ENCODE data around the gene PNPLA2. TPM values are rescaled to one million over a fixed set of nuclear protein-coding genes. Genes with fewer than 3 reads are reported as not detected.

Gene PNPLA2
- total RNA-seq, 1 experiment from 2014 or later: 10.3 TPM

- in situ Hi-C loops (cut with HindIII; ENCODE audit: low sequenced_read_pairs): no loop called here
- DNase-seq (ENCODE audit: low spot score): no peak
These were observed 7.5 kb downstream of the PNPLA2 start for GRCh38 chr11:826227-826621.

GRCh38 chr11:826836-827145, 8.1 kb downstream of the PNPLA2 start:
- DNase-seq (ENCODE audit: low spot score): no peak
- in situ Hi-C loops (cut with HindIII; ENCODE audit: low sequenced_read_pairs): no loop called here

- in situ Hi-C loops (cut with HindIII; ENCODE audit: low sequenced_read_pairs): no loop called here
These were observed 8.6 kb downstream of the PNPLA2 start for GRCh38 chr11:827146-827896.

GRCh38 chr11:827897-828192, 9.1 kb downstream of the PNPLA2 start, which contains the start of gene CRACR2B:
Gene CRACR2B (plus strand): TSS chr11:827919. CDS start chr11:828608, 689 bp downstream.
- DNase-seq (ENCODE audit: low spot score): no peak
- in situ Hi-C loops (cut with HindIII; ENCODE audit: low sequenced_read_pairs): no loop called here

More at GRCh38 chr11:827146-827896, 8.6 kb downstream of the PNPLA2 start:
- no peak for DNase-seq (ENCODE audit: low spot score)

GRCh38 chr11:828506-829175, 9.9 kb downstream of the PNPLA2 start:
- DNase-seq (ENCODE audit: low spot score): no peak
- in situ Hi-C loops (cut with HindIII; ENCODE audit: low sequenced_read_pairs): no loop called here

- no peak for DNase-seq (ENCODE audit: low spot score)
- in situ Hi-C loops (cut with HindIII; ENCODE audit: low sequenced_read_pairs): no loop called here
These were observed 10.6 kb downstream of the PNPLA2 start for GRCh38 chr11:829176-829846.

GRCh38 chr11:829847-830294, 11.2 kb downstream of the PNPLA2 start:
- DNase-seq (ENCODE audit: low spot score): no peak
- in situ Hi-C loops (cut with HindIII; ENCODE audit: low sequenced_read_pairs): no loop called here

- peak; percentile 84 for DNase-seq (ENCODE audit: low spot score)
- in situ Hi-C loops (cut with HindIII; ENCODE audit: low sequenced_read_pairs): no loop called here
These were observed 11.8 kb downstream of the PNPLA2 start for GRCh38 chr11:830295-831117.

GRCh38 chr11:831118-831864, 12.6 kb downstream of the PNPLA2 start:
- DNase-seq (ENCODE audit: low spot score): no peak
- in situ Hi-C loops (cut with HindIII; ENCODE audit: low sequenced_read_pairs): no loop called here

- in situ Hi-C loops (cut with HindIII; ENCODE audit: low sequenced_read_pairs): no loop called here
- no peak for DNase-seq (ENCODE audit: low spot score)
These were observed 13.3 kb downstream of the PNPLA2 start for GRCh38 chr11:831961-832528.

GRCh38 chr11:832529-833113, 13.9 kb downstream of the PNPLA2 start, which contains the start of gene CD151:
Gene CD151 (plus strand): TSS chr11:832952. CDS start chr11:836070, 3,118 bp downstream.
- peak; percentile 69 for DNase-seq (ENCODE audit: low spot score)
- in situ Hi-C loops (cut with HindIII; ENCODE audit: low sequenced_read_pairs): no loop called here

- in situ Hi-C loops (cut with HindIII; ENCODE audit: low sequenced_read_pairs): no loop called here
These were observed 14.5 kb downstream of the PNPLA2 start for GRCh38 chr11:833114-833791.

GRCh38 chr11:833849-834311, 15.2 kb downstream of the PNPLA2 start:
- DNase-seq (ENCODE audit: low spot score): no peak
- in situ Hi-C loops (cut with HindIII; ENCODE audit: low sequenced_read_pairs): no loop called here

More at GRCh38 chr11:833114-833791, 14.5 kb downstream of the PNPLA2 start:
- DNase-seq (ENCODE audit: low spot score): no peak

- in situ Hi-C loops (cut with HindIII; ENCODE audit: low sequenced_read_pairs): no loop called here
- peak; percentile 64 for DNase-seq (ENCODE audit: low spot score)
These were observed 15.9 kb downstream of the PNPLA2 start for GRCh38 chr11:834371-835316.

- no peak for DNase-seq (ENCODE audit: low spot score)
- in situ Hi-C loops (cut with HindIII; ENCODE audit: low sequenced_read_pairs): no loop called here
These were observed 17.6 kb downstream of the PNPLA2 start for GRCh38 chr11:836274-836673.

- in situ Hi-C loops (cut with HindIII; ENCODE audit: low sequenced_read_pairs): no loop called here
These were observed 18.0 kb downstream of the PNPLA2 start for GRCh38 chr11:836700-837099.

More at GRCh38 chr11:836700-837099, 18.0 kb downstream of the PNPLA2 start:
- DNase-seq (ENCODE audit: low spot score): no peak
